CD14-positive monocyte (primary cell): Measurements from ENCODE around the gene ITGA6. TPM values are rescaled to one million over a fixed set of nuclear protein-coding genes. Genes with fewer than 3 reads are reported as not detected.

Experiments
- DNase-seq, 3 donors: peaks; one replicate each; pipeline ENCODE4 v3.0.0-alpha.2; 2011 to 2022
- H2AFZ ChIP-seq: 2 replicates; pipeline ENCODE4 v1.6.0; 2012; ENCODE audit warnings: mild to moderate bottlenecking, low read depth, low read length, inconsistent platforms; ENCODE audit not compliant: insufficient read depth, poor library complexity, severe bottlenecking
- H3K27ac ChIP-seq, 2 donors: 1 replicate in 1 of 2; 2 replicates in 1 of 2; pipeline ENCODE4 v1.5.1; 2012 to 2013; ENCODE audit warnings: low read length in 2 of 2, control low read depth in 1 of 2, inconsistent platforms in 1 of 2, low read depth in 1 of 2, mild to moderate bottlenecking in 1 of 2
- H3K27me3 ChIP-seq, 2 donors: one replicate each; pipeline versions ENCODE4 v1.6.0 to v1.6.1; 2011 to 2013; ENCODE audit warnings: low read length in 2 of 2; ENCODE audit not compliant: control insufficient read depth in 2 of 2, insufficient read depth in 2 of 2
- H3K36me3 ChIP-seq, 2 donors: replicated peaks in 1 of 2; 1 replicate in 1 of 2; 2 replicates in 1 of 2; pipeline versions ENCODE4 v1.5.1 to v1.6.1; 2012 to 2013; ENCODE audit warnings: low read length in 2 of 2, control low read depth in 1 of 2, inconsistent platforms in 1 of 2, mild to moderate bottlenecking in 1 of 2; ENCODE audit not compliant: insufficient read depth in 2 of 2, control insufficient read depth in 1 of 2
- H3K4me1 ChIP-seq, 2 donors: 1 replicate in 1 of 2; 2 replicates in 1 of 2; pipeline versions ENCODE4 v1.5.1 to v1.6.1; 2012 to 2013; ENCODE audit warnings: low read length in 2 of 2, control low read depth in 1 of 2, inconsistent platforms in 1 of 2, mild to moderate bottlenecking in 1 of 2, moderate library complexity in 1 of 2; ENCODE audit not compliant: insufficient read depth in 2 of 2, control insufficient read depth in 1 of 2
- H3K4me2 ChIP-seq: replicated peaks from 2 replicates; pipeline ENCODE3; 2012; ENCODE audit warnings: low read length, moderate library complexity, mild to moderate bottlenecking; ENCODE audit not compliant: poor library complexity, severe bottlenecking; ENCODE audit errors: extremely low read depth
- H3K4me3 ChIP-seq, 3 experiments: fragments of 200-600 bp in 1 of 3; sonication (generic) in 1 of 3; replicated peaks in 1 of 3; 1 replicate in 2 of 3; 2 replicates in 1 of 3; pipeline ENCODE4 v1.5.1; 2011 to 2013; ENCODE audit warnings: low read length in 3 of 3, mild to moderate bottlenecking in 3 of 3, control low read depth in 2 of 3, low read depth in 2 of 3, inconsistent platforms in 1 of 3, moderate library complexity in 1 of 3
- H3K79me2 ChIP-seq: 2 replicates; pipeline ENCODE4 v1.6.0; 2012; ENCODE audit warnings: mild to moderate bottlenecking, control low read depth, inconsistent platforms, low read length, moderate library complexity; ENCODE audit not compliant: insufficient read depth
- H3K9ac ChIP-seq: 2 replicates; pipeline ENCODE4 v1.6.0; 2017; ENCODE audit warnings: low read length, mild to moderate bottlenecking; ENCODE audit not compliant: insufficient read depth, poor library complexity, severe bottlenecking
- H3K9me3 ChIP-seq, 2 donors: replicated peaks in 1 of 2; 1 replicate in 1 of 2; 2 replicates in 1 of 2; pipeline versions ENCODE4 v1.5.1 to v1.6.1; 2012 to 2013; ENCODE audit warnings: low read length in 2 of 2, control low read depth in 1 of 2; ENCODE audit not compliant: control insufficient read depth in 1 of 2, insufficient read depth in 1 of 2
- H4K20me1 ChIP-seq: 2 replicates; pipeline ENCODE4 v1.6.0; 2012; ENCODE audit warnings: mild to moderate bottlenecking, low read length, control low read depth, moderate library complexity; ENCODE audit not compliant: insufficient read depth
- H3K27ac Mint-ChIP-seq, 7 donors: one replicate each; pipeline ENCODE4 v1.8.0; 2020; ENCODE audit warnings: mild to moderate bottlenecking in 7 of 7, mixed read lengths in 7 of 7, moderate library complexity in 6 of 7, inconsistent platforms in 2 of 7
- H3K27me3 Mint-ChIP-seq, 3 donors: one replicate each; pipeline ENCODE4 v1.8.0; 2021 to 2022; ENCODE audit warnings: low read depth in 3 of 3, mild to moderate bottlenecking in 3 of 3, mixed read lengths in 3 of 3, moderate library complexity in 3 of 3, inconsistent platforms in 1 of 3
- H3K36me3 Mint-ChIP-seq, 2 donors: one replicate each; pipeline ENCODE4 v1.8.0; 2020; ENCODE audit warnings: mixed read lengths in 2 of 2, inconsistent platforms in 1 of 2, mild to moderate bottlenecking in 1 of 2
- H3K4me1 Mint-ChIP-seq: one replicate; pipeline ENCODE4 v1.8.0; 2020; ENCODE audit warnings: mild to moderate bottlenecking, mixed read lengths
- H3K4me3 Mint-ChIP-seq, 2 donors: one replicate each; pipeline ENCODE4 v1.8.0; 2020; ENCODE audit warnings: mild to moderate bottlenecking in 2 of 2, mixed read lengths in 2 of 2, moderate library complexity in 1 of 2
- H3K9me3 Mint-ChIP-seq, 7 donors: one replicate each; pipeline ENCODE4 v1.8.0; 2020 to 2022; ENCODE audit warnings: mixed read lengths in 7 of 7, mild to moderate bottlenecking in 6 of 7, moderate library complexity in 6 of 7, inconsistent platforms in 2 of 7
- CTCF ChIP-seq: fragments of 200-600 bp; IDR thresholded peaks from one replicate; pipeline ENCODE4 v1.8.0; 2022; ENCODE audit warnings: antibody characterized with exemption, mild to moderate bottlenecking
- WGBS: methylation state at CpG from one replicate; pipeline ENCODE4 v1.1.5; 2013; ENCODE audit warnings: missing lambda C conversion rate; ENCODE audit not compliant: insufficient coverage; 5-methylcytosine and 5-hydroxymethylcytosine counted together
- intact Hi-C, 2 donors: fragments of 100-400 bp; cut with micrococcal nuclease; formaldehyde crosslinking; loops; one replicate each; pipeline versions ENCODE4 v1.15.0 to v1.15.1; 2023
- polyA plus RNA-seq, 3 donors: library from polyadenylated mRNA; depleted of rRNA in 1 of 3; unstranded in 2 of 3; stranded (reverse) in 1 of 3; fragments of 300-500 nt in 2 of 3; fragments of >200 nt in 1 of 3; fragmentation: Illumina TruSeq in 2 of 3; gene quantifications; 1 replicate in 2 of 3; 2 replicates in 1 of 3; pipeline ENCODE4 v1.2.3, GENCODE V29; 2012 to 2021

ITGA6 gene
- polyA plus RNA-seq, 3 donors, result 0.01 to 0.36 (median 0.20) TPM

- Histone ChIP-seq H3K27ac (no peak overlapping the region), H2AFZ (no peak overlapping the region), H3K4me3 (no peak overlapping the region), H3K9ac (no peak overlapping the region), H3K36me3 (no peaks in the 10 kb centered on the region), H3K4me1 (peaks cover 0 to 3% of the 10 kb centered on the region in 2 donors), H4K20me1 (no peaks in the 10 kb centered on the region), H3K79me2 (no peaks in the 10 kb centered on the region), H3K4me2 (no peak overlapping the region), H3K9me3 (no peaks in the 10 kb centered on the region), H3K27me3 (no peaks in the 10 kb centered on the region)
- TF ChIP-seq CTCF, result no peak
- intact Hi-C loops, result no loop called here
- no peaks in the 10 kb centered on the region for H3K27me3 Mint-ChIP-seq
- peaks cover 0 to 2% of the 10 kb centered on the region in 2 donors for H3K36me3 Mint-ChIP-seq
- H3K4me3 Mint-ChIP-seq, result no peak overlapping the region
- H3K9me3 Mint-ChIP-seq, result no peaks in the 10 kb centered on the region
- H3K4me1 Mint-ChIP-seq, result peaks cover 7% of the 10 kb centered on the region
- peak in 1 of 3 donors; percentile 54 for DNase-seq
- peak overlapping the region in 1 of 7 donors; percentile 11 for H3K27ac Mint-ChIP-seq
Observed at GRCh38 chr2:172489681-172490080, 62.3 kb downstream of the ITGA6 start.

- no peak overlapping the region for H3K27ac ChIP-seq
- peaks cover 0 to 2% of the 10 kb centered on the region in 2 donors for H3K36me3 Mint-ChIP-seq
- H2AFZ ChIP-seq, result no peak overlapping the region
- H3K4me3 Mint-ChIP-seq, result peak overlapping the region in 1 of 2 donors; percentile 53
- no peak for TF ChIP-seq CTCF
- 0% methylated on average over 1 of the region's 3 CpGs for WGBS
- H3K4me1 Mint-ChIP-seq, result peaks cover 24% of the 10 kb centered on the region
- H3K27me3 Mint-ChIP-seq, result no peaks in the 10 kb centered on the region
- H3K36me3 ChIP-seq, result no peaks in the 10 kb centered on the region
- no peak overlapping the region for H3K4me2 ChIP-seq
- H3K9me3 Mint-ChIP-seq, result no peaks in the 10 kb centered on the region
- H3K4me3 ChIP-seq, result no peak overlapping the region
- peaks cover 11 to 16% of the 10 kb centered on the region in 2 donors for H3K4me1 ChIP-seq
- peak in 2 of 3 donors; percentile 2 to 46 for DNase-seq
- no peak overlapping the region for H3K9ac ChIP-seq
- no peaks in the 10 kb centered on the region for H3K27me3 ChIP-seq
- intact Hi-C loops, result no loop called here
- peak overlapping the region in 5 of 7 donors; percentile 25 to 88 (median 79) for H3K27ac Mint-ChIP-seq
- no peaks in the 10 kb centered on the region for H4K20me1 ChIP-seq
- no peaks in the 10 kb centered on the region for H3K79me2 ChIP-seq
- H3K9me3 ChIP-seq, result no peaks in the 10 kb centered on the region
Observed at GRCh38 chr2:172496160-172496608, 68.8 kb downstream of the ITGA6 start.
